GM12892 (cell line): ENCODE results near the gene RAB25.

Source experiments
- POLR2A ChIP-seq: IDR thresholded peaks from 2 replicates; pipeline ENCODE4 v1.6.1; 2011; ENCODE audit warnings: low read depth, low read length, control low read depth
- POLR2AphosphoS5 ChIP-seq: IDR thresholded peaks from 2 replicates; pipeline ENCODE4 v1.6.1; 2011; ENCODE audit warnings: low read depth, low read length, control low read depth
- TAF1 ChIP-seq: IDR thresholded peaks from 2 replicates; pipeline ENCODE4 v1.6.1; 2011; ENCODE audit warnings: low read depth, mild to moderate bottlenecking, control low read depth, low read length, borderline replicate concordance

GRCh38 chr1:156021954-156022353 lies 39.0 kb upstream of the RAB25 start:
- TF ChIP-seq POLR2AphosphoS5 (no peak), POLR2A (no peak), TAF1 (no peak)
